Activated gamma-delta T cell (primary cell): Measurements from ENCODE around the gene PIK3R2.
"Not testable (repeated sequence)": the region's sequence is repeated elsewhere in the genome, so short reads cannot be mapped to it uniquely, and the experiment has no call there.

Experiments
- DNase-seq: peaks from one replicate; lab custom pipeline; 2025; lab: John Stamatoyannopoulos, UW

Gene PIK3R2

GRCh38 chr19:18203863-18204393 is 51.0 kb downstream of the PIK3R2 start, which contains the start of gene RAB3A:
RAB3A (minus strand) TSS chr19:18204042; CDS start chr19:18202740, 1,302 bp downstream.
- peak; percentile 97 for DNase-seq

DNA sequence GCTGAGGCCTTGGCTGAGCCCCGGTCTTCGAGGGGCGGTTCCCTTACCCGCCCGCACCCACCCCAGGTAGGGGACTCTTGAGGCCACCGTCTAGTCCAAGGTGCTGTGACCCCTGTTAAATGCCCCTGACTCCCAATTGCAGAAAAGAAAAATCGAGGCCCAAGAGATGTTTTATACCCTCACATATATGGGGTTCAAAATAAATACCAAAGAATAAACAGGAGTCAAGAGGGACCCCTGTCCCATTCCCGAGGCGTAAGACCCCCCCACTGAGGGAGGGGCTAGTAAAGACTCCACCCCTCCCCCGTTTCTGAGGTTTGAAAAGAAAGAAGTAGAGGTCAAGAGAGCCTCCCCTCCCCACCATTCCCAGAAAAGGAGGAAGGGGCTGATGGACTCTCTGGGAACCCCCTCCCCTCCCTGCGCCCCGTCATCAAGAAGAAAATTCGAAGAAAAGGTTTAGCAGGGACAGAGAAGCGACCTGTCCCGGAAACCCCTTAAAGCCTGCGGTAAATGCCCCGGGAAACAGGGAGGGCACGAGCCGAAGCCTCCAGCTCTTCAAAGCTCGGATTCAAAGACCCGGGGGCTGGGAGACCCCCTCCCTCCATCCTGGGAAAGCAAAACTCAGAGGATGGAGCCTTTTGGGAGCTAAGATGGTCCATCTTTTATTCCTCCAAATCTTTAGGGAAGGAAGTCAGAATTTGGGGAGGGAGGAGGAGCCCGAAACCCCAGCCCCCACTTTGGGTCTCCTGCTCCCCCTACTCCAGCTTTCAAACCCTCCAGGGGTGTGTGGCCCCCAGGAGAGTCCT is 51.6 kb downstream of the PIK3R2 start:
- DNase-seq, result no peak

DNA sequence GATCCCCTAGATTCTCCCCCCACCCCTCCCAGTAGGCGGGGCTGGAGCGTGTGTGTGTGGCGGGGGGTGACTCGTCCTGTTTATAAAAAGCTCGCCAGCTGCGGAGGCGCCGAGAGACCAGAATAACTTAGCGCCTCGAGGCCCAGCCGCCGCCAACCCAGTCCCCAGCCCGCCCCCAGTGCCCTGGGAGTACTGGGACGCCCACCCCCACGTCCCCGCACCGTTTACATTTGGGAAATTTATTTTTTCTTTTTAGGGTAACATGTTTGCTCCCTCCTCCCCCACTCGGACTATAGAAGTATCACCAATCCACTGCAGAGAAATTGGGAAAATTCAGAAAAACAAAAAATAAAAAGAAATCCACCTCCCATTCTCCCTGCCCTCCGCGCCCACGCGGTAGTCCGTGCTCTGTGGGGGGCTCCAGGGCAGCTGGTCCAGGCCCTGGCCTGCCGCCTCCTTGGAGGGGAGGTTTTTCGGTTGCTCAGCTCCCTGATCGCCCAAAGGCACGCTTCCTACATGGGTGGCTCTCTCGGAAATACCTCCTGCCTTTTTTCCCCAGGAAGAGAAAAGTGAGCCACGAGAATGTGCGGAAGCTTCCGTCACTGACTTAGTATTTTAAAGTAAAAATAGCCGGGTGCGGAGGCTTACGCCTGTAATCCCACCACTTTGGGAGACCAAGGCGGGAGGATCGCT is 52.4 kb downstream of the PIK3R2 start:
- no peak for DNase-seq

GRCh38 chr19:18206018-18206417 is 53.1 kb downstream of the PIK3R2 start:
- no peak for DNase-seq

DNA sequence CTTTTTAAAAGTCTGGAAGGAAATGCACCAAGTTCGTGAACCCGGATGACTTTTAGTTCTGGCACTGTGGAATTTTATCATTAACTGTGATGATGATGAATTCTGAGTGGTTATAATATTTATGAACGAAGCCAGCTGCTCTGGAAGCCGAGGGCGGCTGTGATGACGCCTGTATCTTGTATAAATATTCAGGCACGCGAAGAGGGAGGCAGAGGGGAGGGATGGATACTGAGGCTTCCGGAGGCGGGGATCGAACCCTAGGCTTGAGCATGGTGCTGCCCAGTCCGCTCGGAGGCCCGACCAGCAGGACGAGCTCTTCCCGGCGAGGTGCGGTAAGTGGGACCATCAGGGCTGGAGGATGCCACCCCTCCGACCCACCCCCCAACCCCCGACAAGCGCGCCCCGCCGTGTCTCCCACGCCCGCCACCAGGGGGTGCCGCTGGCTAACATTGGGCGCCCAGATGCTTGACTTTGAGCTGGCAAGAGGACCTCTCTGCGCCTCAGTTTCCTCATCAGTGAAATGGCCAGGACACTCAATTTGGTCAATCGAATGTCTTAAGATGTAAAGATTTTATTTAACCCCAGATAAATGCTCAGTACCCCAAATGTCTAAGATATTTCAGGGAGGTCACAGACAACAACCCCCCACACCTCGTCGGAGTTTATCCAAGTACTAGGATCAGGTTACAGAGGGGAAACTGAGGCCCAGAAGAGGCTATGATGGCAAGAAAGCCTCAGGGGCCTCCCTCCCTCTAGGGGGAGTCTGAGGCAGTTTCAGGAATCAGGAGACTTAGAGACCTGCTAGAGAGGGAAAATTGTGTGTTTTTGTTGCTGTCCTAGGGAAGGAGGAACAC is 55.4 kb downstream of the PIK3R2 start:
- no peak for DNase-seq

GRCh38 chr19:18209912-18210311 is 56.9 kb downstream of the PIK3R2 start:
- DNase-seq, result not testable (repeated sequence)

GRCh38 chr19:18211683-18212082 is 58.7 kb downstream of the PIK3R2 start:
- DNase-seq, result no peak

DNA sequence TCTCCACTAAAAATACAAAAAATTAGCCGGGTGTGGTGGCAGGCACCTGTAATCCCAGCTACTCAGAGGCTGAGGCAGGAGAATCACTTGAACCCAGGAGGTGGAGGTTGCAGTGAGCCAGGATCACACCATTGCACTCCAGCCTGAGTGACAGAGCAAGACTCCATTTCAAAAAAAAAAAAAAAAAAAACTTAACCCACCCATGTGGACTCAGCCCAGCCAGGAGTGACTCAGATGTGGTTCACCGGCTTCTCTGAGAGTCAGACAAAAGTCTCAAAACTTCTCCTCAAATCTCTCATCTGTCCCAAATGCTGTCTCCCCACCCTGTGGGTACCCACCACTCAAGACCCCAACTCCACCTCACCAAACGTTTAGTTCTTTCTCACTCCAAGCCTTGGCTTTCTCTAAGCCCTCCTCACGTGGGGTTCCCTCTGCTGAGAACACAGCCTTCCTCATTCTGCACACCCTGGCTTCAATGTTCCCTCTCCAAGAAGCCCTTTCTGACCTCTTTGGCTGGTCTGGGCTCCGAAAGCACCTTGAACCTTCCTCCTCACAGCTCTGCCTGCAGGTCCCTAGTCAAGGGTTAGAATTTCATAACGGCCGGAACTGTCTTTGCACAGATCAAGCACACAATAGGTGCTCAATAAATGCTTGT is 61.9 kb downstream of the PIK3R2 start:
- no peak for DNase-seq

GRCh38 chr19:18216789-18217188 is 63.8 kb downstream of the PIK3R2 start:
- no peak for DNase-seq

DNA sequence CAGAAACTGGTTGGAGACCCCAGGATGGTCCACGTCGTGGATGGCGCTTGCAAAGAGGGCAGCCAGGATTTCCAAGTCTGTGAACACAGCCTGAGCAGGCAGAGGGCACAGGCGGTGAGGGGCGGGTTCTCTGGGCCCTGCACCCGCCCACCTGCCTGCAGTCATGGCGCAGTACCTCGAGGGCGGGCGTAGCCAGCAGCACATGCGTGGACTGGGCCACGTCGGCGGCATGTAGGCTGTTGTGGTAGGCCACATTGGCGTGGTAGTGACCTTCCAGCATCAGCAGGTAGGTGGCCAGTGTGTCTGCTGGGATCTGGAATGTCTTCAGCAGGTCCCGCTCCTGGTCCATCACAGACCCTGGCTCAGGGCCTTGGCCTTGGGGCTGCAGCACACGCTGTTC is 65.2 kb downstream of the PIK3R2 start:
- DNase-seq, result no peak

DNA sequence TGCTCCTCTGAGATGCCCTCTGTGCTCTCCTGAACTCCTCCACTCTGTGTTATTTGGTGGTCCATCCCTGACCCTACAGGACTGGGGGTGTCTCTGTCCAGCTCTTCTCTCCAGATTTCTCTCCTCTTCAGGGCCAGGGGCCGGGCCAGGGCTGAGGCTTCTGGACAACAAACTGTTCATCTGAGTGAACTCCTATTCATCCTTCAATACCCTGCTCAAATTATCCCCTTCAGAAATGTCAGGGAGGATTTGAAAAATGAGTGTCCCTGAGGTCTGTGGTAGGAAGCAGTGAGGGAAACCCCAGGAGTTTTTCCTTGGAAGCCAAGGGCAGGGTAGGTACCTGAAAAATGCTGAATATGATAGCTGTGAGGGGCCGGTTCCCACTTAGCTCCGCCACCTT is 65.6 kb downstream of the PIK3R2 start:
- no peak for DNase-seq
